Right lobe of liver (tissue), 6 donors: Measurements from ENCODE around the gene AGRP. TPM values are rescaled to one million over a fixed set of nuclear protein-coding genes. Genes with fewer than 3 reads are reported as not detected.

ENCODE experiments used
- ATAC-seq, 4 donors: fragments of 200-7000 bp; cut with Tn5 transposase; one replicate each; pipeline ENCODE4 v1.9.1; 2020; ENCODE audit warnings: mild to moderate bottlenecking in 4 of 4, moderate library complexity in 4 of 4
- DNase-seq, 3 donors: peaks; one replicate each; pipeline ENCODE4 v3.0.0-alpha.2; 2020
- H3K27ac ChIP-seq, 3 donors: fragments of 200-600 bp; one replicate each; pipeline ENCODE4 v1.8.0; 2022
- H3K27me3 ChIP-seq, 2 donors: fragments of 200-600 bp; one replicate each; pipeline ENCODE4 v1.8.0; 2022
- H3K36me3 ChIP-seq, 4 donors: fragments of 200-600 bp; sonication (generic) in 1 of 4; one replicate each; pipeline versions ENCODE4 v1.5.1 to v1.8.0; 2017 to 2022; ENCODE audit warnings: control low read depth in 1 of 4
- H3K4me1 ChIP-seq, 4 donors: fragments of 200-600 bp; sonication (generic) in 1 of 4; one replicate each; pipeline versions ENCODE4 v1.5.1 to v1.8.0; 2017 to 2022; ENCODE audit warnings: control low read depth in 1 of 4
- H3K4me3 ChIP-seq, 3 donors: fragments of 200-600 bp; one replicate each; pipeline ENCODE4 v1.8.0; 2022
- H3K9me3 ChIP-seq, 4 donors: fragments of 200-600 bp; sonication (generic) in 1 of 4; one replicate each; pipeline versions ENCODE4 v1.5.1 to v1.8.0; 2017 to 2022; ENCODE audit warnings: control low read depth in 1 of 4
- POLR2A ChIP-seq: fragments of 450-650 bp; IDR thresholded peaks from one replicate; pipeline ENCODE4 v1.6.1; 2017; ENCODE audit warnings: antibody characterized with exemption, mild to moderate bottlenecking
- WGBS: methylation state at CpG from one replicate; pipeline ENCODE4 v1.1.6; 2018; ENCODE audit warnings: low coverage, low lambda C conversion rate; ENCODE audit not compliant: insufficient coverage; ENCODE audit errors: missing lambda C conversion rate; 5-methylcytosine and 5-hydroxymethylcytosine counted together
- intact Hi-C, 2 donors: fragments of 100-400 bp; cut with DNase I; formaldehyde crosslinking; loops; one replicate each; pipeline versions ENCODE4 v1.11.2 to v1.14.1; 2022
- total RNA-seq, 6 experiments: library from RNA; depleted of rRNA in 2 of 6; stranded (reverse); fragments of >200 nt in 2 of 6; fragmentation: NEBNext Ultra II Directional in 3 of 6; extraction: Animal tissue kit (Norgen Biotek cat#: 25700) in 3 of 6; gene quantifications; one replicate each; pipeline versions ENCODE4 v1.1.0 to v1.2.4, GENCODE V29; 2016 to 2023
- TF ChIP-seq, protein P1 (sequence below), 4 donors: fragments of 200-600 bp in 3 of 4; fragments of 450-650 bp in 1 of 4; IDR thresholded peaks; one replicate each; pipeline versions ENCODE4 v1.5.1 to v1.8.0; 2016 to 2022; ENCODE audit warnings: antibody characterized with exemption in 4 of 4, mild to moderate bottlenecking in 2 of 4
- donor health status: DM: no; HTN: yes; CAD: no.
- donor health status: DM: no; HTN: no; CAD: no.
- donor health status: DM: no; HTN: no; CAD: no.
- donor health status: DM: no; HTN: yes; CAD: no.
- donor health status: DM: no; HTN: yes; CAD: no.

The AGRP gene
- total RNA-seq, 6 experiments from 2014 or later: not detected

DNA sequence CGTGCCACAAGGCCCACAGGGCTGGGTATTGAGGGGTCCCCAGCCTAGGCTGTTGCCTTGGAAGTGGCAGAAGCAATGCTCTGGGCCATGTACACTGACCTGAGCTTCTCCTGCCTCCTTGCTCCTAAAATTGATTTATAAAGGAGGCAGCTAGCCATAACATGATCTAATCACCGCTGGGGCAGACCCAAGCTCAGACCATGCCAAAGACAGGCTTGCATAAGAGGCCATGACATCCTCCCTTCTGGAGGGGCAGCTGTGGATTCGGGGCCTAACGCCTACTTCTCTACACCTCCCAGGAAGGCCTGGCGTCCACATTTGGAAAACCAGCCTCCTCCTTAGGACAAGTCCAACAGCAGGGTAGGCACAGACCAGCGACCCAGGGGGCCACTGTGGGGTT is 40.1 kb downstream of the AGRP start:
- intact Hi-C loops: no loop called here
- Histone ChIP-seq H3K9me3 (no peaks in the 10 kb centered on the region), H3K4me1 (peaks cover 5 to 68% (median 44%) of the 10 kb centered on the region in 4 donors), H3K27ac (peak overlapping the region in 1 of 3 donors; percentile 0), H3K27me3 (no peaks in the 10 kb centered on the region), H3K4me3 (no peak overlapping the region), H3K36me3 (peaks cover 0 to 3% (median 0%) of the 10 kb centered on the region in 4 donors)
- ATAC-seq: peak; percentile 22 to 56 (median 50)
- 27% methylated on average over 2 of the region's 6 CpGs for WGBS
- DNase-seq: peak; percentile 49 to 84 (median 70)
- no peak for TF ChIP-seq POLR2A
- TF ChIP-seq, protein P1, sequence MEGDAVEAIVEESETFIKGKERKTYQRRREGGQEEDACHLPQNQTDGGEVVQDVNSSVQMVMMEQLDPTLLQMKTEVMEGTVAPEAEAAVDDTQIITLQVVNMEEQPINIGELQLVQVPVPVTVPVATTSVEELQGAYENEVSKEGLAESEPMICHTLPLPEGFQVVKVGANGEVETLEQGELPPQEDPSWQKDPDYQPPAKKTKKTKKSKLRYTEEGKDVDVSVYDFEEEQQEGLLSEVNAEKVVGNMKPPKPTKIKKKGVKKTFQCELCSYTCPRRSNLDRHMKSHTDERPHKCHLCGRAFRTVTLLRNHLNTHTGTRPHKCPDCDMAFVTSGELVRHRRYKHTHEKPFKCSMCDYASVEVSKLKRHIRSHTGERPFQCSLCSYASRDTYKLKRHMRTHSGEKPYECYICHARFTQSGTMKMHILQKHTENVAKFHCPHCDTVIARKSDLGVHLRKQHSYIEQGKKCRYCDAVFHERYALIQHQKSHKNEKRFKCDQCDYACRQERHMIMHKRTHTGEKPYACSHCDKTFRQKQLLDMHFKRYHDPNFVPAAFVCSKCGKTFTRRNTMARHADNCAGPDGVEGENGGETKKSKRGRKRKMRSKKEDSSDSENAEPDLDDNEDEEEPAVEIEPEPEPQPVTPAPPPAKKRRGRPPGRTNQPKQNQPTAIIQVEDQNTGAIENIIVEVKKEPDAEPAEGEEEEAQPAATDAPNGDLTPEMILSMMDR (IDR thresholded peaks at IDR 0.05): no peak

DNA sequence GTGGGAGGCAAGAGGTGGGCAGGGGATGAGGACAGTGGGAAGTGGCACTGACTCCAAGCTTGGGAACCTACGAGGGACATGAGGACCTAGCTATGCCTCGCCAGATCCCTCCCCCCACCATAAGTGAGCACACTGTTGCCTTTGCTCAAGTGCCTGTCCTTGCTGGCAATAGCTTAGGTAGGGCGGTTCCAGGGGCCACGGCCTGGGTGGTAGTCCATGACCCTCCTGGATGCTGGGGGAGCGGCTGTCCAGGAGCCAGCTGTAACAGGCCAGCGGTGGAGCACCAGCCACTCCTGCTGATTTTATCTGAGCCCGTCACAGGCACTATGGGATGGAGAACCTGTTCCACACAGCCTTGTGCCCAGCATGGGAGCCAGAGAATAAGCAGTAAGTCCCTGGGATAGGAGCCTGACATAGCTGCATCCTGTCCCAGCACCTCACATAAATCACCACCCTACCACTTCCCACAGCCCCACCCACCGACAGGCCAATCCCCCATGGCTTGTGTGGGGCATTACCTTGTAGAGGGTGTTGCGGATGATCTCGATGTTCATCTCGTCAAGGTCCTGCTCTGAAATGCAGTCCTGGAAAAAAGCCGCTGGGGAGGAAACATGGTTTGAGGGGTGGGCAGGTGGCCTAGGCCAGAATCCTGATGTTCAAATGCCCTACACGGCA is 40.6 kb downstream of the AGRP start:
- Histone ChIP-seq H3K36me3 (peaks cover 0 to 3% (median 0%) of the 10 kb centered on the region in 4 donors), H3K9me3 (no peaks in the 10 kb centered on the region), H3K4me3 (no peak overlapping the region), H3K27ac (peak overlapping the region in 1 of 3 donors; percentile 0), H3K4me1 (peaks cover 5 to 66% (median 44%) of the 10 kb centered on the region in 4 donors), H3K27me3 (no peaks in the 10 kb centered on the region)
- WGBS: 74% methylated on average over 8 of the region's 13 CpGs
- TF ChIP-seq, protein P1 (IDR thresholded peaks at IDR 0.05): no peak
- TF ChIP-seq POLR2A: no peak
- ATAC-seq: no peak
- no peak for DNase-seq
- intact Hi-C loops: no loop called here

DNA sequence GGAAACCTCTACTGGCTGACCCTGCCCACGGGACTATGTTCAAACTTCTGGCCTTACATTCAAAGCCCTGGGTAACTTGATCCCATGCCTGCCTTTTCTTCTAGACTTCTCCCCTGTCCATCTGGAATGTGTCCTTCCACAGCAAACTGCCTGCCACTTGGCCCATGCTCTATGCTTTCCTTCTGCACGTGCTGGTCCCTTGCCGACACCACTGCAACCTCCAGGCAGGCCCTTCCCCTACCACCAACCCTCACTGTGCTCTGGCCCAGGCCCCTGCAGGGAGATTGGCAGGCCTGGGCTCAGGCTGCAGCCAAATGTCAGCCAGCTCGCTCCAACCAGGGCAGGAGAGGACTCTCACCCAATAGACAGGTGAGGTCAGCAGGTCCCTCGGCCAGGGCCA is 41.4 kb downstream of the AGRP start:
- DNase-seq (peak; percentile 53 to 86 (median 82)), ATAC-seq (peak in 3 of 4 donors; percentile 28 to 56 (median 32))
- Histone ChIP-seq H3K27me3 (no peaks in the 10 kb centered on the region), H3K27ac (no peak overlapping the region), H3K36me3 (peaks cover 0 to 3% (median 0%) of the 10 kb centered on the region in 4 donors), H3K4me3 (no peak overlapping the region), H3K9me3 (no peaks in the 10 kb centered on the region), H3K4me1 (peaks cover 5 to 58% (median 38%) of the 10 kb centered on the region in 4 donors)
- 48% methylated on average over 2 of the region's 5 CpGs for WGBS
- intact Hi-C loops: no loop called here
- no peak for TF ChIP-seq POLR2A
- TF ChIP-seq, protein P1 (IDR thresholded peaks at IDR 0.05): no peak

DNA sequence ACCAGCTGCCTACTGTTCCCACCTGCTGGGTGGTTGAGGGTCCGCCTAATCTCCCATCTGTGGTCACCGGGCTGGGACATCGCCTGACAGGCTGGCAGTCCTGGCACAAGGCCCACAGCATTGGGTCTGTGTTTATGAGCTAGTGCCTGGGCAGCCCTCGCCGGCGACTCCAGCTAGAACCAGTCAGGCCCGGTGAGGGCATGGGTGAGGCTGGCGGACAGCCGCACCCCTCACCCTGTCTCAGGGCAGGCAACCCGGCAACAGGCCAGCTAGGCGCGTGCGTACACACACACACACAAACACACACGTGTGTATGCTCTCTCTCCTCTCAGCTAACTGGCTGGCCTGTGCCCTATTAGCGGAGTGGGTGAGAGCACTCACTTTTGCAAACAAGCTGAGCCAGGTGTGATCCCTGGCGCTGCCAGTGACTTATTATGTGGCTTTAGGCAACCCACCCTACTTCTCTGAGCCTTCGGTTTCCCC is 42.0 kb downstream of the AGRP start:
- TF ChIP-seq, protein P1 (IDR thresholded peaks at IDR 0.05): no peak
- no peak for TF ChIP-seq POLR2A
- 27% methylated on average over 6 of the region's 17 CpGs for WGBS
- no peak overlapping the region for H3K27ac ChIP-seq

More for the DNA sequence above, 42.0 kb downstream of the AGRP start:
- H3K27me3 ChIP-seq: no peaks in the 10 kb centered on the region
- H3K36me3 ChIP-seq: peaks cover 0 to 3% (median 0%) of the 10 kb centered on the region in 4 donors
- H3K4me3 ChIP-seq: no peak overlapping the region
- H3K4me1 ChIP-seq: peaks cover 5 to 52% (median 32%) of the 10 kb centered on the region in 4 donors
- intact Hi-C loops: no loop called here
- H3K9me3 ChIP-seq: no peaks in the 10 kb centered on the region
- DNase-seq: peak; percentile 74 to 87 (median 81)
- peak in 3 of 4 donors; percentile 35 to 48 (median 37) for ATAC-seq
